NCI-H1105 (cell line): ENCODE measurements around the gene VWA2.
A peak's percentile ranks its signal among the peaks of the same experiment; 100 is the strongest.

Source experiments
- DNase-seq: peaks from one replicate; lab custom pipeline; 2025; lab: John Stamatoyannopoulos, UW

VWA2 gene

DNA sequence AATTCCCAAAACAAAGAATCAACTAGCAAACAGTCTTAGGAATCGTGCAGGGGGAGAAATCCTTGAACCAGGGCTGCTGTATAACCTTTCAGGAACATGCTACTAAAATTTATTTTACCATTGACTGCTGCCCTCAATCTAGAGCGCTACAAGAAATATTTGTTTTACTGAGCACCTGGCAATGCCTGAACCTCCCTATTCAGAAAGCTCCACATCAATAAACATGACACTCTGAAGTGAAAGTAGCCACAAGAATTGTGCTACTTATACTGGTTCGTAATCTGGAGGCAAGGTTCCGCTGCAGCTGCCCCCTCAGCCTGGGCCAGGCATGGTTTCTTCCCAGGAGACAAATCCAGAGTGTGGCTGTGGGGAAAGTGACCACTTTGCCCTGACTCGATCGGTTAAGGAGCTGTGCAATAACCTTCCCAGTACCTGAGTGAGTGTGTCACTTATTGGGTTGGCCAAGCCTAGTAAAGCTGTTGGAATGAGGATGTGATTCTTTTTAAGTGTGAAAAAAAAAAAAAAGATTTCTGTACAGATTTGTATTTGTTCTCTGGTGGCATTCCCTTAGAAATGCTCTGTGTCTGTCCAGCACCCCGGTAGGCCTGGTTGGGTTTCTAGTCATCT, 7.7 kb downstream of the VWA2 start:
- no peak for DNase-seq

DNA sequence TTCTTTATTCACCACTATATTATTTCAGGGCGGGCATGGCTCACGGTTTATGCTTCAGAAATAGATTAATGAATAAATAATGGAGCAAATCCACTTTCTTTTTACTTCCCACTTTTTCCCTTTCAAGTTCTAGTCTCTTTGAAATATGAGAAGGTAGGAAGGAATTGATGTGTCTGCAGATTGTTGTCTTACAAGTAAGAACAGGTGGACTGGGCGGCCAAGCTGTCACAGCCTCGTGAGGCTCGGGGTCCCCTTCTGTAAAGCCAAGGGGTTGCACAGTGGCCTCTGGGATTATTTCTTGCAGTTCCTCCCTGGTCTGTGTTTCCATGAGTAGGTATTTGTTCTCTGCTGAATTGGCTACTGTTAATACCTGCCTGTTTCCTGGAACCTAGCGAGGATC, 11.2 kb downstream of the VWA2 start:
- DNase-seq: no peak

DNA sequence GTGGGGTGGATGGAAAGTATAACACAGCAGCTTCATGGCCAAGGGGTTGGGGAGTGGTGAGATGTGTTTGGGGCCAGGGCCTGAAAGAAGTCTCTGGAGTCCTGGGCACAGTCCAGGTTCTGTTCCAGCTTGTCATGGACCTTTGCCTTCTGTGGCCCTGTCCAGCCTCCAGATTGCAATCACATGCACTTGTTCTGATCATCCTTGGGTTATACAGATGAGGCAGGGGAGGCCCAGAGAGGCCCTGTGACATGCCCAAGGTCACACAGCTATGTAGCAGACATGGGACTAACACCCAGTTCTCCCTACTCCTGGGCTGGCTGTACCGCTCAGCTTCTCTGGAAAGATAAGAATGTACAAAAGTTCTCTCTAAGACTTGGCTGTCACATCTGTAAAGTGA, 11.7 kb downstream of the VWA2 start:
- no peak for DNase-seq

DNA sequence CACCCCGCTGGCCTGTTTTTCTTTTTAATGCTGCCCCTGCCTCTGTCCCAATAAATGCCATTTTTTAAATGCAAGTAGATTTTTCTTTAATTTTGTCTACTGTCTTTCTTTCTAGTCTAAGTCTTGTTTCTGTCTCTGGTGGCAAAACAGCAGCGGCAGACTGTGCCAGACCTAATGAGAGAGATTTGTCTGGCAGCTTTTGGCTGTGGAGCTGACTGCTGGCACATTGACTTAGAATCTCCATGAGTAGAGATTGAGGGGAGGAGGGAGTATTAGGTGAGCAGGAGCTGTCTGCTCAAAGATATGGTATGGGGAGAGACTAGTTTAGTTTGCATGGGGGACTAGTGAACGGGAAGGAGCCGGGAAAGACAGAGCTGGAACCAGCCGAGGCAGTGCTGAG, 13.0 kb downstream of the VWA2 start:
- DNase-seq: no peak

DNA sequence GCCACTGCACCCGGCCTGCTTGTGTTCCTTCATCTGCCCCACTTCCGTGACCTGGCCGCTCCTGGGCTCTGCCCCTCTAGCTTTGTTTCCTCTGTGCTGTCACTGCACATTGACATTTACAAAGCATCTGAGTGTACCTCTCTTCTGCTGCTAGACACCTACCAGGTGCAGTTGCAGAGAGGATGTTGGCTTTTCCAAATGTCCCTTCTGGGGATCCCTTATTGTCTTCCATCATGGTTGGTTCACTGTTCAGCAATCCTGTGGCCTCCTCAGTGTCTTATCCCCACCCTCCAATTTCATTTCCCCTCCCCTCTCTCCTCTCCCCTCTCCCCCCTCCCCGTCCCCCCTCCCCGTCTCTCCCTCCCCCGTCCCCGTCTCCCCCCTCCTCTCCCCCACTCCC, 13.8 kb downstream of the VWA2 start:
- no peak for DNase-seq

DNA sequence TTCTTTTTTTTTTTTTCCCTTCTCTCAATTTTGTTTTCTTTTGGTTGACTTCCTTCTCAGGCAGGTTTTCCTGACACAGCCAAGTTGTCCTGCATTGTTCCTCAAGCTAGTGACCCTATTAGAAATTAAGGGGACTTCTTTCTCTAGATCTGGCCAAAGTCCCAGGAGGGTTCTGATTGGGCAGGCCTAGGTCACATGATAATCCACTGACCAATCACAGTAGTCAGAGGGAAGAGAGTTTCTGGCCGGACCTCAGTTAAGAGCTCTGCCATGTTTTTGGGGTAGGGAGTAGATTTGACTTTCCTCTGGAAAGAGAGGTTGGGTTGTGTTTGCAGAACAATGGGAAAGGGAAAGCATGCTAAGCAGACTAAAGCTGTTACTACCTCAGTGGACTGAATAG, 16.2 kb downstream of the VWA2 start:
- no peak for DNase-seq

DNA sequence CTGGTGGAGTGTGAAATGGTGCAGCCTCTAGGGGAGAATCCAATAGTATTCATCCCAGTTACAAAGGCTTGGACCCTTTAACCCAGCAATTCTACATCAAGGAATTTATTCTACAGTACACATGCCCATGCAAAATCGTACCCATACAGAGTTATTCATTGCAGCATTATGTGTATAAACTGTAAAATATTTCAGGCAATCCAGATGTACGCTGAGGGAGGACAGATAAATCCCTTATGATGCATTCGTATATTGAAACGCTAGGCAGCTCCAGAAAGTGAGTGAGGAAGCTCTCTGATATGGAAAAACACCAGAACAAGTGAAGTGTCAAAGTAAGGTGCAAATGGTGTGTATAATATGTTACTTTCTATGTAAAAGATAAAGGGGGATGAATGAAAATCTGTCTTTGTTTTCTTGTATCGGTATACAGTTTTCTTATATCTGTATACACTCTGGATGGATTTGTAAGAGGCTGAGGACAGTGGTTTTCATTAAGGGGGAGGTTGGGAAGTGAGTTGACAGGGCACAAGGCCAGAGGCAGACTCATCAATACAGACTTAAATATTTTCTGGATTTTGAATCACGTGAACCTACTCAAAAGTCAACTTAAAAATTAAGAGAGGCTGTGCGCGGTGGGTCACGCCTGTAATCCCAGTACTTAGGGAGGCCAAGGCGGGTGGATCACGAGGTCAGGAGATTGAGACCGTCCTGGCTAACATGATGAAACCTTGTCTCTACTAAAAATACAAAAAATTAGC, 17.1 kb downstream of the VWA2 start:
- no peak for DNase-seq

DNA sequence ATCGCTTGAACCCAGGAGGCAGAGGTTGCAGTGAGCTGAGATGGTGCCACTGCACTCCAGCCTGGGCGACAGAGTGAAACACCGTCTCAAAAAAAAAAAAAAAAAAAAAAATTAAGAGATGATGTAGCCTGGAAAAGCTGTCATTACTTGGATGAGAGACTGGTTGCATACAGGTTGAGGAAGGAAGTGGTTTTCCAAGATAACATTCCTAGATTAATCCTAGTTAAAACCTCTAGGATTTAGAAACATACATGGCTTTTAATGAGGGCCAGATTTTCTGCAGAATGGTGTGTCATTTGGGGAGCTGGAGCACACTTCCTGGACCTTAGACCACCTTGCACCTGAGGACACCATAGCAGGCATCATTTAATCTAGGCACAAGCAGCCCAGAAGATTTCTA, 17.8 kb downstream of the VWA2 start:
- no peak for DNase-seq

DNA sequence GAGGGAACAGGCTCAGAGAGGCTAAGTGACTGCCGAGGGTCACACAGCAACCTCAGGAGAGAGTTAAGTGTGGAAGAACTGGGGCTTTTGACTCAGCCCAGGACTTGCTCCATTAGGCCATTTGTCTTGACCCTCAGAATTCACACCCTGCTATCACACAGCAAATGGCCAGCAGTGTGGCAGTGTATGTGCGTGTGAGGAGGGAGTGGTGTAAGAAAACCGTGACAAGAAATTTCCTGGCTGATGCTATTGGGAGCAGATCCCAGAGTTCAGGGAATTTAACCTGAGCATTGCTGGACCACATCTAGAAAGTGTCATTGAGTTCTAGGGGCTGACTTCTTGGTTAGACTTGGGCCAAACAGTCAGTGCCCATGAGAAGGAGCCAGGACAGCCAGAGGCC, 18.4 kb downstream of the VWA2 start:
- no peak for DNase-seq

DNA sequence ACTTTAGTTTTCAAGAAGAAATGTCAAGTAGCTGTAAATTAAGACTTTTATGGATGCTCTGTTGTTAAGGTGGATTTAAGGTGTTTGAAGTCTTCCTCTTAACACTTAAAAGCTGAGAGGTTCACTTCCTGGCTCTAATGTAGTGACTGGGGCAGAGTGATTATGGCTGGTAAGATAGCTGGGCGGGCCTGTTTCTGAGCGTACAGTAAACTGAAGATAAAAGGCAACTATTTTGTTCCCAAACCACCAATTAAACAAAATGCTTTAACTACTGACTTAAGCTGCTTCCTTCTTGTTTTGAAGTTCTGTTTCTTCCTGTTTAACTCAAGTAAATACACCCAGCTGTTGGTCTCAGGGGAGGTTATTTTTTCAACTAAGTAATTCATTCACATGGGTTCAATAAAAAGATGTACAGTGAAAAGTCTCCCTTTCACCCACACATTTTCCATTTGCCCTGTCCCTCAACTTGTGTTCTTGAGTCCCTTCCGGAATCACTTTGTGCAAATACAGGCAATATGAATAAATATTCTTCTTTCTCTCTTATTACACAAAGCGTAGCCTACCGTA, 19.3 kb downstream of the VWA2 start:
- DNase-seq: no peak

DNA sequence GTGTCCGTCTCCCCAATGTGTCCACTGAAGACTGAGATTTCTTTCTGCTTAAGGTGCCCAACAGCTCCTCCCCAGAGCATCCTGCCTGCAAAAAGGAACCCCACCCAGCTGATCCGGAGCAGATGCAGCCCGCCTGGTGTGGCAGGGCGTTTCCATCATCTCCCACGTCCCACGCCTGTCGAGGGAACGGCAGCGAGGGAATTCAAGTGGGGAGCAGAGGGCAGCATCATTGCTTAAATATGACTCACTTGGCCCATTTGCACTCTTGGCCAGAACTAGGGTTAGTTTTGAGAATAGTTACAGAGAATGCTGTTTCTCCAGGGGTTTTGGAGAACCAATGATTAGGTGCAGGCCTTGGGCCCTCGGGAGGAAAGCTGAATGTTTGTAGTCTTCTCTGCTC, 20.8 kb downstream of the VWA2 start:
- DNase-seq: no peak

DNA sequence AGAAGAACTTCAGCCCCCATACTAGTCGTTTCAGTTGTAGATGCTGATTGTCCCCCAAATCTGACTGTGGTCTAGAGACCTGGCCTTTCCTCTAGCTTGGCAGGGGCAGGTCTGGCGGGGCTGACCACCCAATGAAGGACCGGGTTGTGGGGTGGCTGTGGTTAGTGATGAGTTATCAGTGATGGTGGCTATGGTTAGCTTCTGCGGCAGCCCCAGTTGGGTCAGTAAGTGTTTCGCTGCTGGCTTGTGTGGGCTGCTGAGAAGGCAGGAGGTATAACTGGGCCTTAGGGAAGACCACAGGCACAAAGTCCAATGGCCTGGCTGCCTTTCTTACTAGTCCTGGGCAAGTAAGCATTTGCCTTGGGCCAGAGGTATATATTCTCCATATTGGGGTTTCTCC, 21.3 kb downstream of the VWA2 start:
- DNase-seq: no peak

DNA sequence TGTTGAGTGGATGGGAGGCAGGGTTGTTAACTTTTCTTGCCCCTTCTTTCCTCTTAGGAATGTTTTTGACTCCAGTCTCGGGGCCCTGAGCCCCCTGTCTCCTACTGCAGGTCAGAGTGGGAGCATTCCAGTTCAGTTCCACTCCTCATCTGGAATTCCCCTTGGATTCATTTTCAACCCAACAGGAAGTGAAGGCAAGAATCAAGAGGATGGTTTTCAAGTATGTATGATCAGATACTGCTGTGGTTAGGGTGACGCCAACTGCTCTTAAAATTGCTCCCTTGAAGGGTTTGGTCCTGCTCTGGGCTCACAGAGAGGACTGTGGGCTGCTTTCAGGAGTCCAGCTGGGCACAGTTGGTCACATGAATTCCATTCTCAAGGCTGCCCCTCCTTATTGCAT, 22.0 kb downstream of the VWA2 start:
- no peak for DNase-seq

DNA sequence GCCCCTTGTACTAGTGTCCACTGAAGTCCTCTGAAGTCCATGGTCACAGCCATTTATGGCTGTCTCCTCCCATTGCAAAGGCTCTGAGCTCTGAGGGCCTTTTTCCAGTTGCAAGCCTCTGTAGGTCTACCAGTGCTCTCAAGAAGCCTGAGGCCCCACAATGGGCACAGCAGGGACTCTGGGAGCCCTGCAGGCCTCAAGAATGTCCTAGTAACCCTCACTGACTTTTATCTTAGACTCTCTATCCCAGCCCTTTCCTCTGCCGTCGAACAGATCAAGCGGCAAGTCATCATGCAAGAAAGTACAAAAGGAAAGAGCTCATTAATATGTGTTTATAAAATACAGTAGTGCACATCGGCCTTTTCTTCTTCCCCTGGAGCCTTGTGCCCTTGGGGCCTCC, 23.4 kb downstream of the VWA2 start:
- DNase-seq: no peak

DNA sequence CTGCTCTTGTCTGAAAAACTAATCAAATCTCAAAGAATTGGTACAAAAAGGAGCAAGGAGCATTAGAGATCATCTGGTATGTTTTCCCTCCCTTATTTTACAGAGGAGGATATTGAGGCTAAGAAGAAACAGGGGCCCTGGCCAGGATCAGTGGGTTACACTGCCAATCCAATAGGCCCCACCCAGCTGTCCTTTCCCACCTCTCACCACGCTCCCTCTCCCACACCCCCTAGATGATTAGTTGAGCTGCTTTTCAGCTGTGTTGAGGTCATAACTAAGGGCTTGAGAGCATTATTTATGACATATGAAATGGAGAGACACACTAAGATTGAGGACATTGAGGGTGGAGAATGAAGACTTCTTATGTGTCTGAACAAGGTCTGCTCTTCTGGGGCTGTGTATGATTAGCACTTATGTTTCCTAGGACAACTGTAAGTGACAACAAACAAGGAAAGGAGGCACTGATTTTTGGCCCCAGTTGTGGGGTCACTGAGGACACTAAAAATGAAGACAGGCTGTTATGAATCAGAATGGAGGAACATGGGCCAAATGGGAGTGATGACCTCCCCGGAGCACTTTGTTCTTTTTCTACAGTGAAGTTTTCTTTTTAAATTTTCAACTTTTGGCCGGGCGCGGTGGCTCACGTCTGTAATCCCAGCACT, 26.5 kb downstream of the VWA2 start:
- no peak for DNase-seq

DNA sequence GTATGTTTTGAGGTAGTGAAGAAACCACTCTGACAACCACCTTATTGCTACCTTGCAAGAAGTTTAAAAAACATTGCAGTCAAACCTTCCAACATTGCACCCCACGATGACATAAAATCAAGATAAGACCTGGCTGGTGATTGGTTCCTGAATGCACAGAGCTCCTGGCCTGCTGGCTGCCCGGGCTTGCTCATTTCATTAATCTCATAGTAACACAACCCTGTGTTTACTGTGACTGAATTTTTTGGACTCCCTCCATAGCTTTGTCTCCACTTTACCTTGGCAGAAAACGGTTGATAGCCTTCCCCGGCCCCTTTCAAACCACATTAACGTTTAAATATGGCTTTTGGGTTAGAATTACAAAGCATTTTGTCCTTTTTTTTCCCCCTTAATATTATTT, 27.5 kb downstream of the VWA2 start:
- peak; percentile 76 for DNase-seq

DNA sequence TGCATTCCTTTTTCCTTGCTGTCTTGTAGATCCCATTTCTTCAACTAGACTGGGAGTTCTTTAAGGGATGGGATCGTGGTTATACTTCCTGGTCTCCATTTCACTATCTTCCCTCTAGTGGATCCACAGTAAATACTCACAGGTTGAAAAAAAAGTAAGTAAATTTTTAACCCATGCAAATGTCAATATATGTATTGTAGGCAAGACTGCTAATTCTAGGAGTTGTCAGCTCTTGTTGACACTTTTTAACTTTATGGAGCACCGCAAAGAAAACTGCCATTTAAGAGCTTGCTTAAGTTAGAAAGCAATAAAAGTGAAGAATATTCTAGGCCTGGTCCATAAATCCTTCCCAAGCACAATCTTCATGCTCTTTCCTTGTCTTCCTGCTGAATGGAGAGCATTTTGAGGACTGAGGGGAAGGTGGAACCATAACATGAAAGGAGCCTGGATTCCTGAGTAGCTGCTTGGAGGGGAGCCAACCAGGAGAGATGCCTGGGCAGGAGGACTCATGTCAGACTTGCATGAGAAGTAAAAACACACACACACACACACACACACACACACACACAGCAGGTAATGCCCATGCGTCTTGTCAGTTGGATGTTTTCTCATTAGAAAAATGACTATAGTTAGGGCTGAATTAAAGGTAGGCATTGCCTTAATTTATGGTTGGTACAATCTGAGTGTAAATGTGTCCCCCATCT, 32.2 kb downstream of the VWA2 start:
- peak; percentile 1 for DNase-seq

DNA sequence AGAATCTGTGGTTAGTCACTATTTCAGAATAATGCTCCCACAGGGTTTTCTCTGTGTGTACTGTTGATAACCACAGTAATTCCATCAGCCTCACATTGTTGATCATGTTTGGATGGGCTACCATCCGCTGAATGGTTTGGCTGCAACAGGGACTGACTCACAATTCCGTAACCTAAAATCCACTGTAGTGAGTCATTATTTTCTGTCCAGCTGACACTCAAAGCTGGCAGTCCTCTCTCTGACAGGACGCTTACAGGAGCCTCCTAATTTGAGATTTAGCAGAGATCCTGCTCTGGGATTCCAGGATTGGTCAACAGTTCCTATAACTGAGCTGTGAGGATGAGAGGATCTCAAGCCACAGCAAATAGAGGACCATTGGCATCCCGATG, 32.7 kb downstream of the VWA2 start:
- no peak for DNase-seq

DNA sequence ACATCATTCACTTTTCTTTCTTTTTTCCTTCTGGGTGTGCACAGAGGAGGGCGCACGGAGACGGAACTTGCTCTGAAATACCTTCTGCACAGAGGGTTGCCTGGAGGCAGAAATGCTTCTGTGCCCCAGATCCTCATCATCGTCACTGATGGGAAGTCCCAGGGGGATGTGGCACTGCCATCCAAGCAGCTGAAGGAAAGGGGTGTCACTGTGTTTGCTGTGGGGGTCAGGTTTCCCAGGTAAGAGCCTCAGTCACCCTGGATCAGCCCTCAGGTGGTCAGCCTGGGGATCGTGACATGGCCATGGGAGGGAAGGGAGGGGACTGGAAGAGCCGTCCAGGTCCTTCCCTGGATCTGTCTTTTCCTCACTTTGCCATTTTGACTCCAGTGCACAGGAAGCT, 33.6 kb downstream of the VWA2 start:
- DNase-seq: no peak

DNA sequence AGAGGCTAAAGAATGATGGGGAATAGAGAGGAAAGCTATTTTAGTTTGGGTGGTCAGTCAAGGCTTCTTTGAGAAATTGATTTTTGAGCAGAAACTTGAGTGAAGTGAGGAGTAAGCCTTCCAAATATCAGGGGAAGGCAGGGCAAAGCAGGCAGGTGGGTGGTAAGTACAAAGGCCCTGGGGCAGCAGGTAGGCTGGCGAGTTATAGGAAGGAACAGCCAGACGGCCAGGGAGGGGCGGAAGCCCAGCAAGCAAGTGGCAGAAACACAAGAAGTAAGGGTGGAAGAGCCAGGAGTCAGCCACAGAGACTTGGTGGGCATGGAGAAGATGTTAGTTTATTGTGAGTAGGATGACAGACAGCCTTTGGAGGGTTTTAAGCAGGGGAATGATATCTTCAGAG, 34.9 kb downstream of the VWA2 start:
- DNase-seq: no peak

DNA sequence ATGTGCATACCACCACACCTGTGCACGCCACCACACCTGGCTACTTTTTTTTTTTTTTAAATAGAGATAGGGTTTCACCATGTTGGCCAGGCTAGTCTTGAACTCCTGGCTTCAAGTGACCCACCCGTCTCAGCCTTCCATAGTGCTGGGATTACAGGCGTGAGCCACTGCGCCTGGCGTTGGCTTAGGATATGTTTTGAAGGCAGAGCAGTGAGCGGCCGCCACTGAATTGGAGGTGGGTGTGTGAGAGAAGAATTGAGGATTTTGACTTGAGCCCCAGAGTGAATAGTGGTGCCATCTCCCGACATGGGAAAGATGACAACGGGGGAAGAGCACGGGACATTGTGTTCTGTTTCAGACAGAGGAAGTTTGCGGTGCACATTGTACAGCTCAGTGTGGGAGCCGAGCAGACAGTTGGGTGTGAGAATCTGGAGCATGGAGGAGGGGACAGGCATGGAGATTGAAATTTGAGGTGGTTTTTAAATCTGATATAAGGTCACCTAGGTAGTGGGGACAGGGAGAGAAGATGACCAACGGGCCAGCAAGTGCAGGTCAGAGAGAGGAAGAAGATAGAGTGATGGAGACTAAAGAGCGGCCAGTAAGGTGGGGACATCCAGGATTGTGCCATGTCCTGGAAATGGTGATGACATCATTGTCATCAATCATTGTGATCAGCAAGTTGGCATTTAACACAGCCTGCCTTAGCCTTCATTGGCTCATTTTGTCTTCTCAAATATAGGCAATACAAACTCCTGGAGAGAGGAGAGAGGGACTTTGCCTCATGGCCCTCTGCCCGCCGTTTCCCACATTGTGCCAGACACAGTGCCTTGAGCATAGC, 35.8 kb downstream of the VWA2 start:
- no peak for DNase-seq

DNA sequence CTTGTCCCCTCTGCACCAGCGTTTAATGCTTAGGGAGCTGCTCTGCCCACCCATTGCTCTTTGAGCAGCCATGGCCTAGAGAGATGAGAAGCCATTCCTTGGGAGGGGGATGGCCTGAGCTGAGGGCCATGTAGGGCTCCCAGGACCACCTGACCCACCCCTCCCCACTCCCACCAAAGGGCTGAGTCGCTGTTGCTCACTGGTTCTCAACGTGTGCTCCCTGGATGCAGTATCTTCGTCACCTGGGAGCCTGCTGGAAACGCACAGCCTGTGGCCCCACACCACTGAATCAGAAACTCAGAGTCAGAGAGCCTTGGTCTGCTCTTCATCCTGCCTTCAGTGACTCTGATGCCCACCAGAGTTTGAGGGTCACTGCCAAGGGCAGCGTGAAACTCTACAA, 37.0 kb downstream of the VWA2 start:
- no peak for DNase-seq
